GM23338 (cell line): Measurements from ENCODE around the gene ATP1A3.

Experiments used
- CREB1 ChIP-seq: fragments of 250-450 bp; sonication (Bioruptor Pico); IDR thresholded peaks from 2 replicates; pipeline ENCODE4 v1.5.0; 2020; ENCODE audit warnings: low read depth, mild to moderate bottlenecking, moderate library complexity
- NANOG ChIP-seq: IDR thresholded peaks from 2 replicates; pipeline ENCODE4 v1.6.1; 2016; ENCODE audit warnings: antibody characterized with exemption, borderline replicate concordance
- POLR2AphosphoS5 ChIP-seq: IDR thresholded peaks from 2 replicates; pipeline ENCODE4 v1.6.1; 2016; ENCODE audit warnings: antibody characterized with exemption, low read depth
- ZNF114 ChIP-seq: fragments of 250-450 bp; sonication (Bioruptor Pico); IDR thresholded peaks from 2 replicates; pipeline ENCODE4 v1.5.0; 2020; ENCODE audit warnings: mild to moderate bottlenecking, moderate library complexity
- ZNF331 ChIP-seq: fragments of 250-450 bp; sonication (Bioruptor Pico); IDR thresholded peaks from 2 replicates; pipeline ENCODE4 v1.5.0; 2020; ENCODE audit warnings: low read depth, mild to moderate bottlenecking, moderate library complexity
- TF ChIP-seq, protein P1 (sequence below), 2 experiments: fragments of 200-600 bp in 1 of 2; sonication (generic) in 1 of 2; conservative IDR thresholded peaks; 2 replicates each; pipeline versions ENCODE4 v1.5.1 to v1.6.1; 2016 to 2017; ENCODE audit warnings: antibody characterized with exemption in 2 of 2, low read depth in 2 of 2, mild to moderate bottlenecking in 2 of 2, moderate library complexity in 1 of 2

- TF ChIP-seq, protein P1, sequence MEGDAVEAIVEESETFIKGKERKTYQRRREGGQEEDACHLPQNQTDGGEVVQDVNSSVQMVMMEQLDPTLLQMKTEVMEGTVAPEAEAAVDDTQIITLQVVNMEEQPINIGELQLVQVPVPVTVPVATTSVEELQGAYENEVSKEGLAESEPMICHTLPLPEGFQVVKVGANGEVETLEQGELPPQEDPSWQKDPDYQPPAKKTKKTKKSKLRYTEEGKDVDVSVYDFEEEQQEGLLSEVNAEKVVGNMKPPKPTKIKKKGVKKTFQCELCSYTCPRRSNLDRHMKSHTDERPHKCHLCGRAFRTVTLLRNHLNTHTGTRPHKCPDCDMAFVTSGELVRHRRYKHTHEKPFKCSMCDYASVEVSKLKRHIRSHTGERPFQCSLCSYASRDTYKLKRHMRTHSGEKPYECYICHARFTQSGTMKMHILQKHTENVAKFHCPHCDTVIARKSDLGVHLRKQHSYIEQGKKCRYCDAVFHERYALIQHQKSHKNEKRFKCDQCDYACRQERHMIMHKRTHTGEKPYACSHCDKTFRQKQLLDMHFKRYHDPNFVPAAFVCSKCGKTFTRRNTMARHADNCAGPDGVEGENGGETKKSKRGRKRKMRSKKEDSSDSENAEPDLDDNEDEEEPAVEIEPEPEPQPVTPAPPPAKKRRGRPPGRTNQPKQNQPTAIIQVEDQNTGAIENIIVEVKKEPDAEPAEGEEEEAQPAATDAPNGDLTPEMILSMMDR (conservative IDR thresholded peaks at IDR 0.05; ENCODE audit: low read depth in 2 of 2) = no peak
- no peak for TF ChIP-seq CREB1 (CRISPR knock-in tag)
- TF ChIP-seq NANOG = no peak
- no peak for TF ChIP-seq POLR2AphosphoS5
- no peak for TF ChIP-seq ZNF114 (CRISPR knock-in tag)
- no peak for TF ChIP-seq ZNF331 (CRISPR knock-in tag)
These were observed 27.2 kb upstream of the ATP1A3 start for GRCh38 chr19:42021185-42021584.
